Activated T-helper 1 cell treated with anti-CD3 and anti-CD28 coated beads, Interleukin-2, amount 50 U/mL, for 16 hours (primary cell): ENCODE measurements around the gene S100A10.

Experiments used
- DNase-seq, 2 donors: peaks; one replicate each; pipeline ENCODE4 v3.0.0-alpha.2; 2020; ENCODE audit warnings: low read depth in 1 of 2, low spot score in 1 of 2

Gene S100A10

DNA sequence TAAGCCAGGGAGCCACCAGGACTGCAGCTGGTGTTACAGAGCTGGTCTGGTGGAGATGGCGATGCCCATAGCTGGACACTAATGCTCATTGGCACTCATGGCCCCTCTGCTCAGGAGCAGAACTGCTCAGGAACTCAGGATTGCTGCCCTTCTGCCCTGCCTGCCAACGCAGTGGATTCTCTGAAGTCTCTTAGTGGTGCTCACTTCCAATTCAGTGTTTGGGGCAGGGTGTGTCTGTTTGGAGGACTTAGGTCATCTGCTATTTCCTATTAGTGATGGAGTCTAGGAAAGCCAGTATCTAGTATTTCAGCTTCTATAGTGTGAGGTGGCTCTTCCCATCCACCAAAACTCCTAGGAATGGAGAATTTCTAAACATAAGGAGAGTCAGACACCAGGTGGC lies 29.1 kb downstream of the S100A10 start:
- no peak for DNase-seq

DNA sequence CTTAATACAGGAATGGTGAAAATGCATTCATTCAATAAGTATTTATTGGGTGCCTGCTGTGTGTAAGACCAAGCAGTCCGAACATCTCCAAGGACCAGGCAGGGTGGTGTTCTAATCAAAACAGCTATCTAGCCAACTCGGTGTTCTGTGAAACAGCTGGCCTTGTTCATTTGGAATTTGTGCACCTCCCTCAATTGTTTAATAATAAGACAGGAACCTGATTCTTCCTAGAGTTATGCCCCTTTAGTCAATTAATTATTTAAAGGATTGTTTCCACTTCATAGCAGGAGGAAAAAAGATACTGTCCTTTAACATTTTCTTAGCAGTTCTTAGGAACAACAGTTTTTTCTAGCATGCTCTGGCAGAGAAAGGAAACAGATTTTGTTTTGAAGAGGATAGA lies 30.4 kb downstream of the S100A10 start:
- DNase-seq, result no peak

DNA sequence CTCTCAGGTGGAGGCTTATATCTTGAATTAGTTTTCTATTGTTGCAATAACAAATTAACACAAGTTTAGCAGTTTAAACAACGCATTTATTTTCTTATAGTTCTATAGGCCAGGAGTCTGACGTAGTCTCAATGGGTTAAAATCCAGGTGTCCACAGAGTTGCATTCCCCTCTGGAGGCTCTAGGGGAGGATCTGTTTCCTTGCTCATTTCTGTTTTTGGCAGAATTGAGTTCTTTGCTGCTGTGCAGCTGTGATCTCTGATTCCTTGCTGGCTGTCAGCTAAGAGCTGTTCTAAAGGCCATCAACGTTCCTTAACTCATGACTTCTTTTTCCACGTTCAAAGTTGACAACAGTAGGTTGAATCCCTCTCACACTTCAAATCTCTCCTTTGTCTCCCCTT lies 31.8 kb downstream of the S100A10 start:
- DNase-seq, result no peak

DNA sequence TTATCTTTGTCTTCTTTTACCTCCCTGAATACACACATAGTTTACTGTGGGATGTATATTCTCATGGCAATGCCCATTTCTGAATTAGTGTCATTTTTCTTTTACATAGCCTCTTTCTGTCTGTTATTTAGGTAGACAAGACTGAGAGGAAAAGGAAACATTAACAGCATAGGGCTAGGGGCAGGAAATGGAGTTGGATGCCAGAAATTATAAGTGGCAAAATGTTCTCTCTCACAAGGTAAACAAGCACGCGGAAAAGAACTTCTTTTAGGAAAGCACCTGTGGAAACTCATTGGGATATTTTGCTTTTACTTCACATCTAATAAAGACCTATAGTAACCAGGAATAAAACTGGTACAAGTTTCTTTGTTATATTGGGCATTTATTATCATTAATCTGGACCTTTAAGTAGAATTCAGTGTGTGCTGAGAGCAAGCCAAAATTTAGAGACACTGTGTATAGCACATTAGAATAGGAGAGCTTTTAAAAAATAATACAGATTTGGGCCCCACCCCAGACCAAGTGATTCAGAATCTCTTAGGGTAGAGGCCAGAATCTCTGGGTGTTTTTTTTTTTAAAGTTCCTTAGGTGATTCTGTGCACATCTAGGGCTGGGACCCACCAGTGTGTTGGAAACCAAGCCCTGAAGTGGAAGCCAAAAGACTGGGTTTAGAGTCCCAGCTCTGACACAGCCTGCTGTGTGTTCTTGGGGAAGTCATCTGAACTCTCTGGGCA lies 32.7 kb downstream of the S100A10 start:
- no peak for DNase-seq

DNA sequence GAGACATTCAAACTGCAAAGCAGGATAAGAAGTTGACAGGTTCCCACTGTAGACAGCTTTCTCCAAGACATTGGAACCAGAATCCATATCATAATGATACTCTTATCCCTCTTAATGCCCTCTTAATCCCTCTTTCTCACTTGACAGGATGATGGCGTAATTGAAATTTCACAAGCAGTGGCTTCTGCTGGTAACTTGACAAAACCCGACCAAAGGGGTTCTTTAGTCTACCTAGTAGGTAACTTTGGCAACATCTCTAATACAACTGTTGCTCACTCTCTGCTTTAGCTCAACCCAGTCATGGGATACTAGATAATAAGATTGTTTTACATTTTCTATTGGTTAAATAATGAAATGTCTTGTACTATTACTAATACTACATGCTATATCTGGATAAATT lies 34.7 kb downstream of the S100A10 start:
- DNase-seq, result no peak

DNA sequence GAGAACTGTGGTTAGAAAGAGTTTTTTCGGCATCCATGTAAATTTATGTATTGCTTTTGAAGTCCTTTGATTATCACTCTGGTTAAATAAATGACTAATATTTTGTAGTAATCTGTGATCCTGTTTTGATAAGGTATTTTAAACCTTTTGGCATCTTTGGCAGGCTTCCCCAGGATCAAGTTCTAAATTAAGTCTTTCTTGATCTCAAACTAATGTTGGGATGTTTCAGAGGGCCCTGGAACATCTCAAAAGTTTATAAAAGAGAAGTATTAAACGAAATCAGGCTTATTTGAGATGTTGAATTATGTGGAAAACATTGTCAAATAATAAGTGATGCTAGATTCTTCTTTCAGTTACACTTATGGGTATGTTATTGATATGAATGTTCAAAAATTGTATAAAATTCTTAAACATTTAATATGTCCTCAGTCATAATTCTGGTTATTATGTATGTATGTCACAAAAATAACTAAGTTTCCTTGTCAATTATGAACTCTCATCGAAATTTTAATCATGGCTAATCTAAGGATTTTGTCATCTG lies 36.6 kb downstream of the S100A10 start:
- no peak for DNase-seq

DNA sequence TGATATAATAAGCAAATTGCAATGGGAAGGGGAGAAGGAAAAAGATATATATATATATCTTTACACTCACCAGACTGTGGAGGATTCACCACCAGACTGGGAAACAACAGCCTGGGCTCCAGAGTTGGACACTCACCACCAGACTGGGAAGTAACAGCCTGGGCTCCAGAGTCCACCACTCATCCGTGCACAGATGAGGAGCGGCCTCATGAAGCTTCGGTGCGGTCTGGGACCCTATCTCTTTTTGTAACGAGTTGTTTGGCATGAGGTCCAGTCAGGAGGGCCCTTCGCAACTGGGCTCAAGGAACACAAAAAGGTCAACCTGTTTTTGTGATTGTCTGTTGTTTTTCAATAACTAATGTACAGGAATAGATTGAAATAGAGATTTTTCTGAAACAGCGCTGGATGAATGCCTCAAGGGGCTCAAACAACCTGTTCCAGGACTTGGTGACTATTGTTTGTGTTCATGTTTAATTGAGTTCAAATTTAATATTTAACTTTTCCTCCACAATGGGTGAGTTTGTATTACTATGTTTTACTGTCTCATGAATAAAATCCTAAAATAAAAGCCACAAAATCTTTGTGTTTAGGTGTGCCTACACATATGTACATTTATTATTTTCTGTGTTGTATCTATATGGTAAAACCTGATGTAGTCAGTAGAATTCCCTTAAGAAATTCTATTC lies 40.1 kb downstream of the S100A10 start:
- no peak for DNase-seq

DNA sequence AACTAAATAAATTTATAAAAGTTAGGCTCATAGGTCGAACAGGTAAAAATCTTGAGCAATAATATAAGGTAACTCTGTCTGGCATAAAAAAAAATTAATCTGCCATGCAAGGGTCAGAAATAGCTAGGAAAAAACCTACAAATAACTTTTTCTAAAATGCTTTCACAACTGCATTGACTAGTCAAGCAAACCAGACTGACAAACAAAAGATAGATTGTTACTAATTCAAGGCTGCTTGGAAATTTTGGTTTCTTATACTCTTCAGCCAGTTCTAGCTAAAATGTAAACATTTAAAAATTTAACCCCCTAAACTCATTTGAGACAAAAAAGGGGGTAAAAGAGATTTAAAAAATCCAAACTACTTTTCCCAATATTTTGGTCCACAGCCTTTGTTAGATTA lies 40.8 kb downstream of the S100A10 start:
- DNase-seq, result no peak

DNA sequence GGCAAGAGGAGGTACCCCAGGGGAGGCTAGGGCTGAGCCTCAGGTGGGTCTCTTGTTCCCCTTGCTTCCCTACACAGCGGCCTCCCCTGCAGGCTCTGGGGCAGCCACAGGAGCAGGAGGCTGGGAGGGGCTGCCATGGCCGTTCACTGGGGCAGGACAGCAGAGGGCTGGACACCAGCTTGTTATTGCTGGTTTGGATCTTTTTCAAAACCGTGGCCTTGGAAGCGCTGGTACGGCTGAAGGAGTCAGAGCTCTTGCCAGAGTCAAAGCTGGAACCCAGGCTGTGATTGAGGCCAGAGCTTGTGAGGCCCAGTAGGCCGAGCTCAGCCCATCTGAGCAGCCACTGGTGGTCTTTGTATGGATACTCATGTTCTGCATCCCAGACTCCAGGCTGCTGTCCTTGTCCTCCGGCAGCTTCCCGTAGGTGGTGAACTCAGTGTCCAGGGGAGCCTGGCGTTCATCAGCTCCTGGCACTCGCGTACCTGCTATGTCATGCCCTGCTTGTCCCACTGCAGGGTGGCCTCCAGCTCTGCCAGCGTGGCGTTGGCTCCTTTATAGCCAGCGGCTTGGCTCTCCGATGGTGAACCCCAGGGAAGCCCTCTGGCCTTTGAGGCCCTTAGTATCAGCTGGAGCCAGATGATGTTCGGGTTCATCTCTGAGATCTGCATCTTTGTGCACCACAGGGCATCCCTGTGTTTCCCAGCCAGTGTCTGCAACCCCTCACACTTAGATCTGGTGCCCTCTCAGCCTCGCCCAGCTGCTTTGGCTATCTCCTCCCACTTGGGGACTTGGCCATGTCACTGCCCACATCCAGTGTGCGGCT lies 44.1 kb downstream of the S100A10 start:
- DNase-seq, result no peak

DNA sequence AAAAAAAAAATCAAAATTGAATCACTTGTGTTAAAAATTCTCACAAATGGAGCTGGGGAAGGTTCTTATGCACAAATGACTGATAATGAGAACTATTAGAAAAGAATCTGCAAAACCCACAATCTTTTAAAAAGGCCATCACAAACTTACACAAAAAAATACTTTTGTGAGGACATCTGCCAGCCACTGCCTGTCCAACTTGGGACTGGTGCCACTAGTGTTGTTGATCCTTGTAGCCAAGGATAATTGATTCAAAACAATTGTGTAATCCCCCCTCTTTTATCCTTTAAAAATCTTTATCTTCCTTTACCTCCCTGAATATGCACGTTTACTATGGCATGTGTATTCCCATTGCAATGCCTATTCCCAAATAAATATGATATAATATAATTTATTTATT lies 45.2 kb downstream of the S100A10 start:
- no peak for DNase-seq

DNA sequence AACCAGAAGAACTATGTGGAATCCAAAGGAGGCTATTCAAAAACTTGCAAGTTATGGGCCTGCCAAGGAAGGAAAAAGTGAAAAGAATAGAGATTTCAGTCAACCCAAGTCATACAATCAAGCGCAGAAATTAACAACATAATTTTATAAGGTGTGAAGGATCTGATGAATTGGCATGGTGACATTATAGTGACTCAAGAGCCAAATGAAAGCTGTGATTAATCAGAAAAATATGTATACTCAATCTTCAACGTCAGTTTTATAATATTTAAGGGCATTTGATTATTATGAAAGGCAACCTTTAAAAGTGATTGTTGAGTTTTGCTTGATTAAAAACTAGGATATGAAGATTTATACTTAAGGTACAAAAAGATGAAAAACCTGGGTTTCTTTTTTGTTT lies 46.5 kb downstream of the S100A10 start:
- no peak for DNase-seq

DNA sequence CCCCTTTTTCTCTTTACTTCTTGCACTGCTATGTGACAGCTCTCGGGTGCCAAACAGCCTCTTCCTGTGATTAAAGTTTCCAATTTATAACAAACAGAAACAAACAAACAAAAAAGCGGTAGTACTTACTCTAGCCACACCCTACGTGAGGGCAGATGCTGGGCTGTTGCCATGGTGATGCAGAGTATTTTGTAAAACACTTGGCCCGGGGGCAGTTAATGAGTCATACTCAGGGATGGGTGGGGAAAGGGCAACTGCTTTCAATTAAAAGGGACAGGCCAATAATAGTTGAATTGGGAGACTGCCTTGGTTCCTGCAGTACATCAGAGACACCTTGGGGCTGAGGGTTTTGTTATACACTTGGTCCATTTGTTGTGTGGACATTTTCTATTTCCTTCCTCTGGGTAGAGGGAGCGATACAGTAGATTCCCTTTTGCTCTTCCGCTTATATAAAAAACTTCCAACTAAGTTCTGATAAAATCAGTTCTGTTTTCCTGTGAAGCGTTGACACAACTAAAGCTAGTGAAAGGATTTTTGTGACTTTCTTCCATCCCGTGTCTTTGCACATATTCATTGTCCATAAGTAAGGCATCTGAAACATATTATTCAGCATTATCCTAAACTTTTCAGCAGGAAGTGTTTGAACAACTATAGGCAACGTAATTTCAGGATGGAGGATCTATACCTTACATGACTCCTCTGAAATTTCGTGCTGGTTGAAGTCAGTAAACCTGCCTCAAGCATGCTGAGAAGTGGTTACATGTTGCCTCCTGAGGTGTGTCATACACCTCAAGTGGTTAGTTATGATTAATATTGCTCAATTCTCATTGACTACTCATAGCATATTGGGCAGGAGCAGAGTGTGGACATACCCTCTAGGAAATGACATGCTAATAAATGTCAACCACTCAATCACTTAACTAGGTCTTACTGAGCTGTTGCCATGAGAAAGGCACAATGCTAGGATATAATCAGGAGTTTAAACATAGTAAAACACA lies 47.6 kb downstream of the S100A10 start:
- peak; percentile 46 to 67 for DNase-seq

DNA sequence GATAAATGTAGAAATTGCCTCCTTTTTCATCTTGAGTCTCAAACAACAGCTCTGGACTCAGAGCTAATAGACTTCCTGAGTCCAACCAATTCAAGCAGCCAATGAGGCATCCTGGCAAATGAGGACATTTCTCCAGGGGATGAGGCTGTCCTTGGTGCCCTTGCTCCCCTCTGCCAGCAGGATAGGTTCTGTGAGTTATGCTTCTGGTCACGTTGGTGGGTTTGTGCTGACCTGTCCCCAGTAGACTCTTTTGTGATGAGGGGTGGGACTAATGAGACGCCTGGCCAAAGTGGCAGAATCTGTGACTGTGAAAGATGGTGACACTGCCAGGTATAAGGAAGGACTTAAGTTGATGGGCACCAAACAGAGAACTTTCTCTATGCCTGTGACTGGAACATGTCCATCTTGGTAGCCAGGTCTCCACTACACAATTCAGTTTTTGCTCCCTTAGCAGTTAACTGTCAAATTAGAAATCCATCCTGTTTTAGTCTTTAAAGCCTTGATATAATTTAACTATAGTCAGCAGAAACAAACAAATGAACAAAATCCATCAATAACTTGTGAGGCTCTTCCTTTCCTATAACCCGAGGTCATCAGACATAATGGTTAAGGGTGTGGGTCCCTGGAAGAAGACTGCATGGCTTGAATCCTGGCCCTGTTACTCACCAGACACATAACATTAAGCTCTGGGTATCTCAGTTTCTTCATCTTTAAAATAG lies 48.6 kb downstream of the S100A10 start:
- DNase-seq, result no peak

DNA sequence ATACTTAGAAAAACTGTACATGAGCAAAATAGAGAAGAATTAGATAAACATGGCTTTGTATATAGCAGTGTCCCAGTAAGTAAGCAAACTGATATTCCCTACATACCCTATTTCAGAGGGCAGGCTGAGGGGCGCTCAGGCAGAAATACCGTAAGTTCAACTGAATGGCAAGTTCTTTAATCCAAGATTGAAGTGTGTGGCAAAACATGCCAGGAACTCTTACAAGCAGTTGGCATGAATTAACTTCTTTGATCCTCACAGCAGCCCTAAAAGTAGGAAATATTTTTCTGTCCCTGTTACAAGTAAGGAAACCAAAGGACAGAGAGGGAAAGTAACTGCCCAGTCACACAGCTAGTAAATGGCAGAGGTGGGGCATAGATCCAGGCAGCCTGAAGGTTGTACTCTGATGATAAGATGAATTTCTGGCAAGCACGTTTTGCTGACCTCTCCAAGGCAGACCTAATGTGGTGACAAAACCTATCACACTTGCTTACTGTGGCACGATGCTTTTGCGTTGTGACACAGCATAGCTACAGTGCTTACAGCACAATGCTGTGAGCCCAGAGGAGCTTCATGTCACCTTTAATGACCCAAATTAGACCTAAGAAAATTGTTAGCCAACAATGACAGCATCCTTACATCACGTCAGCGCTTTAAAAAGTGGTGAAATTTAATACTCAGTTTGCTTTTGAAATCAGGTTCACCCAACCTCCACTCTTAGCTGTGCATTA lies 49.4 kb downstream of the S100A10 start:
- DNase-seq, result no peak

DNA sequence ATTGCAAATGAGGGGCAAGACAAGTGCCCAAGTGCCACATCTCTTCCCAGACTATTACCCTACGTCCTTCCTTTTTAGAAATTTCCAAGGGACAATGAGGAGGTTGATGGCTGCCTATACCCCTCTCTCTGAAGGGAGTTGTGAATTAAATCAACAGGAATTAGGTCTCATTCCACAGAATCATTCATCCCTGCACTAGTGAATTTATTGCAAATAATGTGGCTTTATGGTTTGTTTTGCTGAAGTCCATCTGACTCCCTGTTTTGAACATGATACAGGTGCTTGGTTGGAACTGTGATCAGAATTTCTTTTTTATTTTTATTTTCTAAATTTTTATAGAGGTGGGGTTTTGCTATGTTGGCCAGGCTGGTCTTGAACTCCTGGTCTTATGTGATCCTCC lies 50.1 kb downstream of the S100A10 start:
- DNase-seq, result no peak

DNA sequence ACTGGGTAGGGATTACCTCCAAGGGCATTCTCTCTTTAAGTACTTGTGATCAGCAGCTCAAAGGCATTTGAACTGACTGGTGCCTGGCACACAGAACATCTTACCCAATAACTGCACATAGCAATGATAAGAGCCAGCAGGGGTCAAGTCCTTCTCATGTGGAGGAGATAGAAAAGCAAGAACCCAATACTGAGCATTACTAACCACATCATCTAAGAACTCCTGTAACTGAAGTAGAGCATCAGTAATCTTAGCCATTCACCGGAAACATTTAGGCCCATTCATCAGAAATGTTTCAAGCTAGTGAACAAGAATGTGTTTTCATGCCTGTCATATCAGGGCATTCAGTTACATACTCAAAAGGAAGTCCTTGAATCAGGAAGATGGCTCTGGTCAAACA lies 50.8 kb downstream of the S100A10 start:
- DNase-seq, result no peak

DNA sequence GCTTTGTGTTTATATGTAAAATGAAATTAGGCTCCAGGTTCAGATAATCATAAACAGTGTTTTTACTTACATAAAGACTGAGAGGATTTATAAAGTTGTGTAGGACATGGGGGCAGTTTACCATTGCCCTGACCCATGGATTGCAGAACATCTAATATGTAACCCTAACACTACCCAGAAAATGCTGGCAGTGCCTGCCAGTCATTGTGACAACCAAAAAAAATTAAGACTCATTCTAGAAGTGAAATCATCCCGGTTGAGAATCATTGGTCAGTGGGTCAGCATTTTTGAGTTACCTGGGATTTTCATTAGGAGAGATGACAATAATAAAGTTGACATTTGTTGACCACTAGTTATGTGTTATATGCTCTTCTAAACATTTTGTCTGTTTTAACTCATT lies 53.1 kb downstream of the S100A10 start:
- no peak for DNase-seq

DNA sequence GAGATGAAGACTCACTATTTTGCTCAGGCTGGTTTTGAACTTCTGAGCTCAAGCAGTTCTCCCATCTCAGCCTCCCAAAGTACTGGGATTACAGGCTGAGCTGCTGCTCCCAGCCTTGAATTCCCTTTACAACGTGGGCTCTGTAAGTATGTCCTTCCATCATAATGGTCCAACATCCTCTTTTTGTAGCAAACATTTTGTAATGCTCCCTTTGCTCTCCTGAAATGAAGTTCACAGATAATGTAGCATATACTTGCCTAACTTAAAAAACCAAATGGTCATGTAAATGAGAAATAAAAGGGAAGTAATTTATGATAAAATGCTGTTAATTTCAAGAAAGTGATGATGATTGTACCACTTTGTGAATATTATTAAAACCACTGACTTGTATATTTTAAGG lies 53.9 kb downstream of the S100A10 start:
- DNase-seq, result no peak

DNA sequence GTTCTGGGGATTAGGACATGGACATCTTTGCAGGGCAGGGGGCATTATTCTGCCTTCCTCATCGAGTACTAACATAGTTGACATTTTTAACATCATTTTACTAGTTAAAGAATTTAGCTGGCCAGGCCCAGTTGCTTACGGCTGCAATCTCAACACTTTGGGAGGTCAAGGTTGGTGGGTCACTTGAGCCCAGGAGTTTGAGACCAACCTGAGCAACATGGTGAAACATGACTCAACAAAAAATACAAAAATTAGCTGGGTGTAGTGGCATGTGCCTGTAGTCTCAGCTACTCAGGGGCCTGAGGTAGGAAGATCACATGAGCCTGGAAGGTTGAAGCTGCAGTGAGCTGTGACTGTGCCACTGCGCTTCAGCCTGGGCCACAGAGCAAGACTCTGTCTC lies 54.5 kb downstream of the S100A10 start:
- no peak for DNase-seq
